KMS-11 (cell line): ENCODE data around the gene PALLD.

Experiments
- H2AFZ ChIP-seq: fragments of 200-600 bp; sonication (generic); 2 replicates; pipeline ENCODE4 v1.6.1; 2016; ENCODE audit warnings: antibody characterized with exemption, mixed run types, low read depth
- H3K27ac ChIP-seq: fragments of 200-600 bp; sonication (generic); 2 replicates; pipeline ENCODE4 v1.6.1; 2016; ENCODE audit warnings: mild to moderate bottlenecking, mixed run types
- H3K27me3 ChIP-seq: fragments of 200-600 bp; sonication (generic); 2 replicates; pipeline ENCODE4 v1.6.1; 2017; ENCODE audit warnings: mild to moderate bottlenecking, low read depth, mixed run types, moderate library complexity; ENCODE audit not compliant: insufficient read depth
- H3K36me3 ChIP-seq: fragments of 200-600 bp; sonication (generic); 2 replicates; pipeline ENCODE4 v1.6.1; 2017; ENCODE audit warnings: mild to moderate bottlenecking, mixed run types; ENCODE audit not compliant: insufficient read depth
- H3K4me1 ChIP-seq: fragments of 200-600 bp; sonication (generic); 2 replicates; pipeline ENCODE4 v1.6.1; 2016; ENCODE audit warnings: mild to moderate bottlenecking, low read depth, mixed run types; ENCODE audit not compliant: poor library complexity, severe bottlenecking
- H3K4me2 ChIP-seq: fragments of 200-600 bp; sonication (generic); 2 replicates; pipeline ENCODE4 v1.7.0; 2016; ENCODE audit warnings: mild to moderate bottlenecking, mixed run types
- H3K4me3 ChIP-seq: fragments of 200-600 bp; sonication (generic); IDR thresholded peaks from 2 replicates; pipeline ENCODE4 v1.6.1; 2017; ENCODE audit warnings: low read depth, low read length, mixed read lengths; ENCODE audit not compliant: insufficient read depth
- H3K79me2 ChIP-seq: fragments of 200-600 bp; sonication (generic); 2 replicates; pipeline ENCODE4 v1.6.1; 2016; ENCODE audit warnings: low read depth, mixed run types; ENCODE audit not compliant: insufficient read depth
- H3K9ac ChIP-seq: fragments of 200-600 bp; sonication (generic); 2 replicates; pipeline ENCODE4 v1.6.1; 2016; ENCODE audit warnings: mild to moderate bottlenecking, mixed run types
- H4K20me1 ChIP-seq: fragments of 200-600 bp; sonication (generic); 2 replicates; pipeline ENCODE4 v1.6.1; 2016; ENCODE audit warnings: mild to moderate bottlenecking, mixed run types; ENCODE audit not compliant: insufficient read depth
- CTCF ChIP-seq: fragments of 200-600 bp; sonication (generic); conservative IDR thresholded peaks from 2 replicates; pipeline ENCODE4 v1.6.1; 2017; ENCODE audit warnings: low read depth, mild to moderate bottlenecking, antibody characterized with exemption, low read length, moderate library complexity, mixed read lengths

The PALLD gene

GRCh38 chr4:168515222-168516011, 18.6 kb downstream of the PALLD start:
- no peaks in the 10 kb centered on the region for H3K79me2 ChIP-seq
- H3K36me3 ChIP-seq, result no peaks in the 10 kb centered on the region
- no peak overlapping the region for H3K4me2 ChIP-seq
- H2AFZ ChIP-seq, result no peak overlapping the region
- no peak for TF ChIP-seq CTCF
- no peak overlapping the region for H3K4me3 ChIP-seq
- H3K27ac ChIP-seq, result no peak overlapping the region
- no peaks in the 10 kb centered on the region for H3K4me1 ChIP-seq
- no peaks in the 10 kb centered on the region for H4K20me1 ChIP-seq
- no peaks in the 10 kb centered on the region for H3K27me3 ChIP-seq
- H3K9ac ChIP-seq, result no peak overlapping the region

DNA sequence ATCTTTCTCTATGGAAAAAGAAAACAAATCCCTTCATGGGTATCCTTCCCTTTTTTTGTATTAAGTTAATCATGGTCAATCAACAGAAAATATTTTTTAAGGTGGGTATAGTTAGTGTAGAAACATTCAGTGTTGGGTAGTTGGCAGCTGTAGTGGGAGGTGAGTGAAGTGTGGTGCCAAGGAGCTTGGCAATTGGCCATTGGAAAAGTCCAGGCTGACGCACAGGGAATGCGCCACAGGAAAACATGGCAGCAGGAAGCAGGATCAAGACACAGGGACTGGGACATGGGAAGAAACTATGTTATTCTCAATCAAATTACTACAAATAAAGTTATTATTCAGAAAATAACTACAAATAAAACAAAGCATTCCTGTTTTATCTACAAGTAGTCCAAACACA, 20.0 kb downstream of the PALLD start:
- Histone ChIP-seq H3K27me3 (no peaks in the 10 kb centered on the region), H4K20me1 (no peaks in the 10 kb centered on the region), H2AFZ (no peak overlapping the region), H3K4me1 (no peaks in the 10 kb centered on the region), H3K27ac (no peak overlapping the region), H3K79me2 (no peaks in the 10 kb centered on the region), H3K4me3 (no peak overlapping the region), H3K9ac (no peak overlapping the region), H3K36me3 (no peaks in the 10 kb centered on the region), H3K4me2 (no peak overlapping the region)
- TF ChIP-seq CTCF, result no peak

DNA sequence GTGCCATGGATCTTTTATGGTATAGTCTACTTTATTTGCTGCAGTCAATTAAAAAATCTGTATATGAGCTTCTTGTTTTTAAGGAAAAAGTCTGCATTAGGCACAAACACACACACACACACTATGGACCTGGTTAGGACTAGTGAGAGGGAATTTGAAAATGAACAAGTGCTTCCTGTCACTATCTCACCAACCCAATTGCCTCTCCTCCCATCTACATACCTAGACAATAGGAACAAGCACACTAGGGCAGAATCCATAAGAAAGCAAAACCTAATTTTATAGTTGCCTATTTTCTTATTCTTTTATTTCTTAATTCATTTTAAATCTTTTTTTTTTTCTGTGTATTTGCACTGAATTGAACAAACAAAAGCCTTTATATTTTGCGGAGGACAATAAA, 22.7 kb downstream of the PALLD start:
- no peaks in the 10 kb centered on the region for H3K4me1 ChIP-seq
- no peaks in the 10 kb centered on the region for H3K27me3 ChIP-seq
- no peak overlapping the region for H3K4me2 ChIP-seq
- no peak overlapping the region for H3K4me3 ChIP-seq
- H4K20me1 ChIP-seq, result no peaks in the 10 kb centered on the region
- H3K36me3 ChIP-seq, result no peaks in the 10 kb centered on the region
- H2AFZ ChIP-seq, result no peak overlapping the region
- TF ChIP-seq CTCF, result no peak
- no peak overlapping the region for H3K27ac ChIP-seq
- H3K9ac ChIP-seq, result no peak overlapping the region
- H3K79me2 ChIP-seq, result no peaks in the 10 kb centered on the region

DNA sequence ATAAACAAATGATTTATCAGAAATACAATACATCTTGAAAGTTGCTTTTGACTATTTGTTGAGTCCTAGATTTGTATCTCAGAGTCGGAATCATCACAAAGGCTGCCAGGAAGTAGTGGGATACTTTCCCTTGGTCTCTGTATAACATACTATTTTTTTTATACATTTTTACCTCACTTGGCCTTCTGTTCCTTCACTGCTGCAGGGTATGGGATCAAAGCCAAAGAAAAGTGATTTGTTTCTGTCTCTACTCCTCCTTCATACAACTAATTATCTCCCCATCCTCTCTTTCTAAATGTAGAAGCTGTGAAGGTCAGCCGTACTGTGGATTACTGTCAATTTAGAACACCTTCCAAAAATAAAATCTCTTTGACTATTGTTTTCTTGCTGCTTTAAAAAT, 24.9 kb downstream of the PALLD start:
- H3K4me3 ChIP-seq, result no peak overlapping the region
- TF ChIP-seq CTCF, result no peak
- no peak overlapping the region for H2AFZ ChIP-seq
- H3K27me3 ChIP-seq, result no peaks in the 10 kb centered on the region
- H3K4me1 ChIP-seq, result no peaks in the 10 kb centered on the region
- no peaks in the 10 kb centered on the region for H3K79me2 ChIP-seq
- no peak overlapping the region for H3K4me2 ChIP-seq
- no peak overlapping the region for H3K27ac ChIP-seq
- H4K20me1 ChIP-seq, result no peaks in the 10 kb centered on the region
- H3K9ac ChIP-seq, result no peak overlapping the region
- no peaks in the 10 kb centered on the region for H3K36me3 ChIP-seq
